GM18508 (cell line): ENCODE measurements around the gene SDR42E2.
"Not testable (repeated sequence)": the region's sequence is repeated elsewhere in the genome, so short reads cannot be mapped to it uniquely, and the experiment has no call there.

Experiments
- ATAC-seq: cut with Tn5 transposase; IDR thresholded peaks from one replicate; pipeline ENCODE4 v1.9.1; 2021; ENCODE audit warnings: moderate number of reproducible peaks; ENCODE audit not compliant: insufficient read depth, unreplicated experiment

The SDR42E2 gene

DNA sequence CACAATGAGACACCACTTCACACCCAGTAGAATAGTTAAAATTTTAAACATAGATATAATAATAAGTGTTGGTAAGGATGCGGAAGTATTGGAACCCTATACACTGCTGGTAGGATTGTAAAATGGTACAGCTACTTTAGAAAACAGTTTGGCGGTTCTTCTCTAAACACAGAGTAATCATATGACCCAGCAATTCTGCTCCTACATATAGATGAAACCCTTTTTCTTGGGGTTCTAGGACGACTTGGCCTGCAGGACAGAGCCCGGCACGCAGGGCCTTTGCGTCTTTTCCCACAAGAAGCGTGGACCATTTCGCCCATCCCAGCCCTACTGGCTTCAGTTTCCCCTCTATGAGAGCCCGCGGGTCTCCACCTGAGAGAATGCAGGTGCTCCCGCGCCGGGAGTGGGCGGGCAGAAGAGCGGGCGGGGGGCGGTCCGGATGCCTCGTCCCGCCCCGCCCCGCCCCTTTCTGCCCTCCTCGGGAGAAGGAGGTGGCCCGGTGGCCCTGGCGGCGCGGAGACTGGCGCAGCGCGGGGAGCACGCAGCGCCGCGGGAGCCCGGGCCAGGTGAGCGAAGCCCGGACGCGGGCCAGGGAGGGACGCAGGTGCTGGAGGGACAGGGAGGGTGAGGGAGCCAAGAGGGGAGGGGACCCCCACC, at the start of gene SDR42E2:
Gene SDR42E2 (plus strand): TSS at position 508 of the 657 bp plus-strand sequence. CDS start 3,077 bp downstream, outside the sequence.
- ATAC-seq: no peak

DNA sequence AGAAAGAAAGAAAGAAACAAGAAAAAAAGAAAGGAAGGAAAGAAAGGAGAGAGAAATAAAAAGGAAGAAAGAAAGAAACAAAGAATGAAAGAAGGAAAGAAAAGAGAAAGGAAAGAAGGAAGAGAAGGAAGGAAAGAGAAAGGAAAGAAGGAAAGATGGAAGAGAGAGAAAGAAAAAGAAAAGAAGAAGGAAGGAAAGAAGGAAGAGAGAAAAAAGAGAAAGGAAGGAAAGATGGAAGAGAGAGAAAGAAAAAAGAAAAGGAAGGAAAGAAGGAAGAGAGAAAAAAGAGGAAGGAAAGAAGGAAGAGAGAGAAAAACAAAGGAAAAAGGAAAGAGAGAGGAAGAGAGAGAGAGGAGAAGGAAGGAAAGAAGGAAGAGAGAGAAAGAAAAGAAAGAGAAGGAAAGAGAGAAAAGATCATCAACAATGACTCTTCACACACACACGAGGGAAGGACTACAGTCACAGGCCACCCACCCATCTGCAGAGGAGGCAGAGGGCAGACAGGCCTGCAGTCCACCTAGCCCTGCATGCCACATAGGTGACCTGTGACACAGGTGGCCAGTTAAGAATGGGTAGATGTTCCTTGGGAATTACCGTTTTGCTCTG, 46.1 kb upstream of the SDR42E2 start:
- ATAC-seq: no peak

DNA sequence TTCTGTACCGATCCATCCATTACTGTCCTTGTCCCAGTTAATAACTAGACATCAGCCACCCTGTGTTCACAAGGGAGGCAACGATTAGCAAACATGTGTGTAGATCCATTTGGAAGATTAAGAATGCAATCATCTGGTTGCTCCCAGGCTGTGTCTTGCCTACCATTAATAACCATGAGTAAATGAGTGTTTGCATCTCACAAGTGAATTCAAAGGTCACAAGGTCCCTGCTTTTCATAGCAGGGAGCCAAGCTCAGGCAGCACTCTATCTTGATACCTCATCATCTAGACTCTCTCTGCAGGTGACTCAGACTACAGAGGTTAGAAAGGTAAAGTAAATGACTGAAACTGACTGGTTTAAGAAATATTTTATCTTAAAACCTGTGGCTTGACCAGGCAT, 44.7 kb upstream of the SDR42E2 start:
- no peak for ATAC-seq

DNA sequence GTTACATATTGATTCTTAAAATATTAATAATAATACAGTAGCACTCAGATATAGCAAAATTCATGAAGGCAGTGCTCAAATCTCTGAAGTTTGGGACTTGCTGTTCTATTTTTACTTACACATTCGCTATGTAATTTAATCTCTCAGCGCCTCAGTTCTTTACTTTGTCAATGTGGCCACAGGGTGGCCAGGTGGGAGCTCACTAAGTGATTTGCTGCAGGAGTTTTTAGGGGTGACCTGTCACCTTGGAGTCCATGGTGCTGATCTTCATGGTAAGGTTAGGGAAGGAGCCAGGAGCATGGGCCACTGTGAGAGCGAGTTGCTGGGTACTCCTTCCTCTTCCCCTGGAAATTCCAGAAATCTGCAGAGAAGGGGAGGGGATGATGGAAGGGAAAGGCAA, 41.9 kb upstream of the SDR42E2 start:
- ATAC-seq: no peak

DNA sequence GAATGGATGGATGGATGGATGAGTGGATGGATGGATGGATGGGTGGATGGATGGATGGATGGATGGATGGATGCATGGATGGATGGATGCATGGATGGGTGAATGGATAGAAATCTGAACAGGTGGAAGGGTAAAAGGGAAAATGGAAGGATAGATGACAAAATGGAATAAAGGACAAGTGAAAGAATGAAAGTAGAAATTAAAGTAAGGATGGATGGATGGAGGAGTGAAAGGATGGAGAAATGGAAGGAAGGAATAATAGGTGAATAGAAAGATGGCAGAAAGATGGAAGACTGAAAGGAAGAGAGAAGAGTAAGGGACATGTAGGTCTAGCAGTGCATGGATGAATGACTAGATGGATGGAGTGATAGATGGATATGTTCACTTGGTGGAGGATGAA, 40.1 kb upstream of the SDR42E2 start:
- no peak for ATAC-seq

DNA sequence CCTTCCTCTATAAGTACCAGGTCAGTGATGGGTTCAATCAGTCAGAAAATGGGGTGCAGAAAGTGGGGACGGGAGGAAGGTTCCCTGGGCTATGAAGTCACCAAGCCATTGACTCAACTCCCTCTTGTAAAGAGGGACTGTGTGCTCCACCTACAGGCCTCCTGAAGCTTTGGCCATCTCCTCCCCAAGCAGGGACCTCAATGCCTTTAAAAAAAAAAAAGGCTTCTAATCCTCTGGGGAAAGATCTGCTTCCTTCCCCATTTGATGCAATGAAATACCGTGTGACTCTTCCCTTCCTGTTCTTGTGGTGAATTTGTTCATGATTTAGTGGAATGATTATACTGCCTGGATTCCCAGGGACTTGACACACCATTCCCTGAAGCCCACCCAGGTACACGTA, 39.2 kb upstream of the SDR42E2 start:
- ATAC-seq: no peak

DNA sequence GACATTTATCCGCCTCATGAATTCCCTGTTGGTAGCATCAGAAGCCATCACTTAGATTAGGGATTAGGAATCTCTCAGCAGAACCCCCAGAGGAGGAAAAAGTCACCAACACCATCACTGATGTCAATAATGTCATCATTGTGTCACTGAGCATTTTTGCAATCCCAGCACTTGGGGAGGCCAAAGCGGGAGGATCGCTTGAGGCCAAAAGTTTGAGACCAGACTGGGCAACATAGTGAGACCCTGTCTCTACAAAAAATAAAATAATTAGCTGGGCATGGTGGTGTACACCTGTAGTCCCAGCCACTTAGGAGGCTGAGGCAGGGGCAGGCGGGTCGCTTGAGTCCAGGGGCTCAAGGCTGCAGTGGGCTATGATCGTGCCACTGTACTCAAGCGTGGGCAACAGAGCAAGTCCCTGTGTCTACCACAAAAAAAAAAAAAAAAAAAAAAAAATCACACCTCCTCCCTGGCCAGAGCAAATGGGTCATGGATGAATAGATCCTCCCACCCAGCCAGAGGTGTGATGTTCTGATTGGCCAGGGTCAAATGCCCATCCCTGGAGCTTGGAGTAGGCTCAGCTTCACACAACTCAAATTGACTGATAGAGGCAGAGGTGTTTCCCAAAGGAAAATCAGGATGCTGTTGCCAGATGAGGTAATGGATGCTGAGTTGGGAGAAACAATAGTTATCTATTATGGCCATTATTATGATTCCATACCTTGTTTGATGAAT, 38.4 kb upstream of the SDR42E2 start:
- no peak for ATAC-seq

DNA sequence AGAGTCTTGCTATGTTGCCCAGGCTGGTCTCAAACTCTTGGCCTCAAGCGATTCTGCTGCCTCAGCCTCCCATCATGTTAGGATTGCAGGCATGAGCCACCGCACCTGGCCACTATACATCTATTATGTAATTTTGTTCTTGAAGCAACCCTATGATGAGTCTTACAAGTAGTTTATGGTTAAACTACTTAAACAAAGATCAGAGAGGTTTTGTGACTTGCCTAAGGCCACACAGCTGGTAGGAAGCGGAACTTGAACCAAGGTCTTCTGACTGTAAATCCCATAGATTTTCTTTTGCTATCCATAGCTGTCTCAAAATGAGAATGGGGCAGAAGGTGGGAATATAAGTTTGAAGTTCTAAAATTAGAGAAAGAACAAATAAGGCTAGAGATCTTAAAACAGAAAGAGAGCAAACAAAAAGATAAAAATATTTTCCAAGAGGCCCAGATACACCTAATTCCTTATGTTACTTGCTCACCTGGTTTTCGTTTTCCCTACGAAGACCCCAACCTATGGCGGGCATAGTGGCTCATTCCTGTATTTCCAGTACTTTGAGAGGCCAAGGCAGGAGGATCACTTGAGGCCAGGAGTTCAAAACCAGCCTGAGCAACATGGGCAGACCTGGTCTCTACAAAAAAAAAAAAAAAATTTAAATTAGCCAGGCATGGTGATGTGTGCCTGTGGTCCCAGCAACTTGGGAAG, 37.6 kb upstream of the SDR42E2 start:
- no peak for ATAC-seq

DNA sequence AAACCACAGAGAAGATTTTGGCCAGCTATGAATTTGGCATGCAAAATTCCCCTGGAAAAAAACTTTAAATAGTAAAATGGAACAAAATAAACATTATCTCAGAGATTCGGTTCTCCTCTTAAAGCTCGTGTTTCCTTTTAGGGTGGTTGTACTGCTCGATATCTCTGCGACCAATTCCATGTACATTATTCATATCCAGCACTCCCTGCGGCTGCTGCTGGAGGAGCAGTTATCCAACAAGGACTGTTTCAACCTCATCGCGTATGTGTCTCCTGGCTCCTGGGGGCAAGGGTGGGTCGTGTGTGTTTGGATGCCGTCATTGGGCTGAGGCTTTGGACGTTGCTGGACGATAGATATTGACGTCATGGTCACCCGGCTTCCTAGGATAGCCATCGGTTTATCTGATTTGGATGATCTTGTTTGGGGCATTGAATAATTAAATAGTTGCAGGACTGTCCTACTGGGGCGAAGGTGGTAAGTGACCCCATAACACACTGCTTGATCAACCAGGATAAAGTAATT, 36.2 kb upstream of the SDR42E2 start:
- no peak for ATAC-seq

DNA sequence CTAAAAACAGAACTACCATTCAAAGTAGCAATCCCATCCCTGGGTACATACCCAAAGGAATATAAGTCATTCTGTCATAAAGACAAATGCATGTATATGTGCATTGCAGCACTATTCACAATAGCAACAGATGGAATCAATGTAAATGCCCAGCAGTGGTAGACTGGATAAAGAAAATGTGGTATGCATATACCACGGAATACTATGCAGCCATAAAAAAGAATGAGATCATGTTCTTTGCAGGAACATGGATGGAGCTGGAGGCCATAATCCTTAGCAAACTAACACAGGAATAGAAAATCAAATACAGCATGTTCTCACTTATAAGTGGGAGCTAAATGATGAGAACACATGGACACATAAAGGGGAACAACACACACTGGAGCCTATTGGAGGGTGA, 33.8 kb upstream of the SDR42E2 start:
- ATAC-seq: not testable (repeated sequence)

DNA sequence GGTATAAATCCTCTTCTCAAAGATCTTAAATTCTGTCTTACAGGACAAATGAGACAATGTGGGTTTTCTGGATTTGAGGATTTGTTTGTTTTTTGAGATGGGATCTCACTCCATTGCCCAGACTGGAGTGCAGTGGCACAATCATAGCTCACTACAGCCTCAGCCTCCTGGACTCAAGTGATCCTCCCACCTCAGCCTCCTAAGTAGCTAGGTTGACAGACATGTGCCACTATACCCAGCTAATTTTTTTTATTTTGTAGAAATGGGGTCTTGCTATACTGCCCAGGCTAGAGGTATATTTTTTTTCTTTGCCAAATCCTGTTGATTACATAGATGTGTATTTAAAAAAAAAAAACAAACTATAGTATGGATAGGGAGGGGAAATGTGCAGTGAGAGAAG, 31.8 kb upstream of the SDR42E2 start:
- ATAC-seq: no peak

DNA sequence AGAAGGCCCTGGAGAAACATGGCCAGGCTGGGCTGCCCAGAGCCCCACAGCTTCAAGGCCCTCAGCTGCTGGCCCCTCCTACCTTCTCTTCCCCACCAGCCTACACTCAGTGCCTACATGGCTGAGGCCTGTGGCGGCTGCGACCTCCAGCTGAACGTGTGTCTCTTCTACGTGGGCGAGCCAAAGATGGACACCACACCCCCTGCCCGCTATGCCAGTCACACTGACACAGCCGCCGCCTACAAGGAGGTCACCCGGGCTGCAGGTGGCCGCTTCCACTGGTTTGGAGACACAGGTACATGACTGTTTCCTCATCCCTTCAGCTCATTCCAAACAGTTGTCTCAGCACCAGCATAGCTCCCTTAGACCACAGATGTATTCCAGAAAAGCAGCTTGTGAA, 29.5 kb upstream of the SDR42E2 start:
- no peak for ATAC-seq

DNA sequence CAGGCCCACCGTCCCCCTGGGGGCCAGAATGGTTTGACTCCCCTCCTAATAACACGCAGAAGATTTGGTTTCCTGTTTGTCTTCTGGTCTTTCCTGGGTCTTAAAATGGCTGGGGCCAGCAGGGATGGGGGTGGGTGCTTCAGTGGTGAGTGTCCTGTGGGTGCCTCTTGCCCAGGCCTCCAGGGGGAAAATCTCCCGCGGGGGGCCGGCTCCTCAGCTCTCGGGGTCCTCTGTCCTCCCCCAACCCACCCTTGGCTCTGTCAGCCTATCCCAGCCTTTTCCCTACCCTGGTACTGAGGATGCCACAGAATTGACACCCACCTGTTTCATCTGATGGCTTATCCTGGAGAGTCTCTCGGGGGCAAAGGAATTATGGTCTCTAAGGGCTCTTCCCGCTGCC, 23.8 kb upstream of the SDR42E2 start:
- ATAC-seq: no peak

DNA sequence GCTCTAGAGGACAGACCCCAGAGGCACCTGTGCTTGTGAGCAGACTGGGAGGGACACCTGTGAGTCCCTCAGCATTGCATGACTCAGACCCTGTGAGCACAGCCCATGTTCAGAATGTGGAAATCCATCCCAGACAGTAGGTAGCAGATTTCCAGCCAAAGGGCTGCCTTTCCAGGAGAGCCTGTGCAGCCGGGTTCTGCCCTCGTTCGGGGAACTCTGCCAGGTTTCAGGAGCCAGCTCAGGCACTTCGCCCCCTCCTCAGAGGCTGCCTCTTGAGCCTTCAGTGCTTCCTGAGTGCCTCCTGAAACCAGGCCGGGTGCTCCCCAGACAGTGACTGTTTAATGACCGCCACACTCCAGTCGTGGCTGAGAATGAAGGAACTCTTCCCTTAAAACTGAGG, 23.3 kb upstream of the SDR42E2 start:
- ATAC-seq: no peak

DNA sequence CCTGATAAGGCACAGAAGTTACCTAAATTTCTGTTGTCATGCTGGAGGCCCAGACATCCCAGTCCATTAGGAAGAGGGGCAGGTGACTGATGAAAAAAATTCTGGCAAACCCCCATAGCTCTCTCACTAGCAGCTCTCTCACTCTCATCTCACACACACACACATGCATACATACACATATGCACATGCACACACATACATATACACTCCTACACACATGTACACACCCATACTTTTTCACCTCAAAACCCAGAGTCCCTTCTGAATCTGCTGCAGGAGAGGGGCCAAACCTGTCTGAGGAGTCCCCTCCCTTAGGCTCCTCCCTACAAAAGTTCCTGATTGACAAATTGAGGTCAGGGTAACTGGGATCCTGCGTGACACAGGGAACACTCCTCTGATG, 22.6 kb upstream of the SDR42E2 start:
- ATAC-seq: no peak

DNA sequence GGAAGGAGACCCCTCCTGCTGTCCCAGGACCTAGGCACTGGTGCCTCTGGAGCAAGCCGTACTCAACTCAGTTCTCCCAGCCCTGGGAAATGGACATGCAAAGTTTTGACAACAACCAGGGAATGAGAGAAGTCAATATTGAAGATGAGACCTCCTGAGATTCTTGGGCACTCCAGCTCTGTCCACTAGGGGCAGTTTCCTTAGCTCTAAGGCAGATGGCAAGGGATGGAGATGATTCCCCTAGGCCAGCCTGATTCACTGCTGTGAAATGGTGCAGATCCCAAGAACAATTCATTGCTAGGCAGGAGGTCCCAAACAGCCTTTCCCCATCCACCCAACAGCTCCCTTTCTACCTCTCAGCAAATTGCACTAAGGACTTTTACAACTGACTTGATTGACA, 20.5 kb upstream of the SDR42E2 start:
- ATAC-seq: no peak

DNA sequence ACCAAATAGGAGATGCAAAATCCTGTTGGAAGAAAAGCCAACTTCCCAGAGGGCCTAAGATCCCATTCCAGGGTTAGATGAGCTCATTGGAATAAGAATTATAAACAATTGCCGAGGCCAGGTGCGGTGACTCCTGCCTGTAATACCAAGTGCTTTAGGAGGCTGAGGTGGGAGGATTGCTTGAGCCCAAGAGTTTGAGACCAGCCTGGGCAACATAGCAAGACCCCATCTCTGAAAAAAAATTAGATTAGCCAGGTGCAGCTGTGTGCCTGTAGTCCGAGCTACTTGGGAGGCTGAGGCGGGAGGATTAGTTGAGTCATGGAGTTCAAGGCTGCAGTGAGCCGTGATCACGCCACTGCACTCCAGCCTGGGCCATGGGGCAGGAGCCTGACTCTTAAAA, 17.8 kb upstream of the SDR42E2 start:
- no peak for ATAC-seq

DNA sequence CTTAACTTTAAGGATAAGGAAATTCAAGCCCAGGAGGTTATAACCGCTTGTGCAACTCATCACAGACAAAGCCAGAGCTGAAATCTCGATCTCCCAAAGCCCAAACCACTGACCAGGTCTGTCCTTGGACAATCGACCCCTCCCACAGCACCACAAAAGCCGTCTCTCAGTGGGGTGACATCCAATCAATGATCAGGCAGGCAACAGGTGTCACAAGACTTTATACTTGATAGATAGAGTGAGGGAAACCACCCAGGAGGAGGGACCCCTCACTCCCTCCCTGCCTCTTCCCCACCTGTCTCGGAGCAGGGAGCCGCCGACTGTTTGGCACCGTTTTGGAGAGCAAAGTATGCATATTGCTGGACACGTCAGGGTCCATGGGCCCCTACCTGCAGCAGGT, 14.5 kb upstream of the SDR42E2 start:
- no peak for ATAC-seq

DNA sequence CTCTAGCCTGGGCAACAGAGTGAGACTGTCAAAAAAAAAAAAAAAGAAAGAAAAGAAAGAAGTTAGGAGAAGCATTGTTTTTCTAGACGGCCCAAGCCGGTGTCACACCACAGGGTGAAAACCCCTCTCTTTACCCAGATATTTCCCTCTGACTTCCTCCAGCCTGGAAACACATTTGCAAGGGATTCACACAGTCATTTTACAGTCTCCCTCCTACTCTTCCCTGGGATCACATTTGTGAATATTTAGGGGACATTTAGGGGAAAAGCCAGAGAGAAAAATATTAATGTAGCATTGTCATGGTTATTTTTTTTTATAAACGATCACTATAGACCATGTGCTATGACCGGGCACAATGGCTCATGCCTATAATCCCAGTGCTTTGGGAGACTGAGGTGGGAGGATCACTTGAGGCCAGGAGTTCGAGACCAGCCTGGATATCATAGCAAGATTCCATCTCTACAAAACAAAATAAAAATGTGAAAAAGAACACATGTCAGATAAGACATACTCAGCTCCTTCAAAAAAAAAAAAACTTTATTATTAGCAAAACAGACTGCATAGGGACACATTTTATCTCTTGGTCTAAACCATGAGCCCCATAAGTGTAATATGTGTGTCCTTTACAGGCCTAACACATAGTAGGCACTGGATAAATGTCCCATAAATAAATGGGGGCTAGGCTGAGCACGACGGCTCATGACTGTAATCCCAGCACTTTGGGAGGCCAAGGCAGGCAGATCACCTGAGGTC, 10.9 kb upstream of the SDR42E2 start:
- ATAC-seq: no peak

DNA sequence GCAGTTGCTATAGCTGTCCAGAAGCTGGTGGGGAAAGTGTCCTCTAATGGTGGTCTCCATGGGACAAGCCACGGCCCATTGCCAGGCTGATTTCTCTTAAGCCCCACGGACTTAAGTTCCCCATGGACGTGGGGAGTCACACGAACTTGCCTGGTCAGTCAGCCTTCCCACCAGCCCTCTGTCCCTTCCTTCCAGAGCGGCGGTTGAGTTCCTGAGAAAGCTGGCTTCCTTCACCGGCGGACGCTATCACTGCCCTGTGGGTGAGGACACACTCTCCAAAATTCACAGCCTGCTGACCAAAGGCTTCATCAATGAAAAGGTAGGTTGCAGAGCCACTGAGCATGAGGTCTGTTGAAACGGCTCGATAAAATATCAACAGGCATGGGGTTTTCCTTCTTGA, 10.0 kb upstream of the SDR42E2 start:
- no peak for ATAC-seq
